H9 (cell line): ENCODE measurements around the gene CCDC60. TPM values are rescaled to one million over a fixed set of nuclear protein-coding genes. Genes with fewer than 3 reads are reported as not detected.
"Not testable (repeated sequence)": the region's sequence is repeated elsewhere in the genome, so short reads cannot be mapped to it uniquely, and the experiment has no call there.

Source experiments
- DNase-seq: peaks from one replicate; pipeline ENCODE4 v3.0.0-alpha.2; 2017
- H2AFZ ChIP-seq: one replicate; pipeline ENCODE4 v1.6.1; 2013; ENCODE audit warnings: mild to moderate bottlenecking, low read length, control low read depth, moderate library complexity
- H2AK5ac ChIP-seq: 2 replicates; pipeline ENCODE4 v1.6.1; 2013; ENCODE audit warnings: low read length, control low read depth, mixed read lengths; ENCODE audit not compliant: insufficient read length
- H2BK120ac ChIP-seq: one replicate; pipeline ENCODE4 v1.6.1; 2013; ENCODE audit warnings: low read depth, mild to moderate bottlenecking, low read length, control low read depth, inconsistent platforms; ENCODE audit not compliant: poor library complexity, severe bottlenecking
- H2BK12ac ChIP-seq: 2 replicates; pipeline ENCODE4 v1.6.1; 2013; ENCODE audit warnings: low read length, control low read depth, mixed read lengths, low read depth; ENCODE audit not compliant: insufficient read length
- H2BK15ac ChIP-seq: 2 replicates; pipeline ENCODE4 v1.6.1; 2013; ENCODE audit warnings: low read depth, low read length, control low read depth
- H2BK20ac ChIP-seq: one replicate; pipeline ENCODE4 v1.6.1; 2013; ENCODE audit warnings: low read depth, mild to moderate bottlenecking, low read length, control low read depth, inconsistent platforms; ENCODE audit not compliant: poor library complexity, severe bottlenecking
- H2BK5ac ChIP-seq: 2 replicates; pipeline ENCODE4 v1.6.1; 2013; ENCODE audit warnings: low read length, control low read depth, mixed read lengths; ENCODE audit not compliant: insufficient read length
- H3K14ac ChIP-seq: 2 replicates; pipeline ENCODE4 v1.6.1; 2013; ENCODE audit warnings: low read length, control low read depth; ENCODE audit not compliant: insufficient read depth
- H3K18ac ChIP-seq: 2 replicates; pipeline ENCODE4 v1.6.1; 2013; ENCODE audit warnings: low read depth, mild to moderate bottlenecking, mixed read lengths, low read length, control low read depth; ENCODE audit not compliant: insufficient read length
- H3K23ac ChIP-seq: 2 replicates; pipeline ENCODE4 v1.6.1; 2013; ENCODE audit warnings: low read length, control low read depth, mixed read lengths, low read depth; ENCODE audit not compliant: insufficient read length
- H3K23me2 ChIP-seq: 2 replicates; pipeline ENCODE4 v1.6.1; 2013; ENCODE audit warnings: low read depth, mild to moderate bottlenecking, mixed read lengths, low read length, control low read depth; ENCODE audit not compliant: insufficient read length, poor library complexity, severe bottlenecking
- H3K27ac ChIP-seq: 2 replicates; pipeline ENCODE4 v1.5.1; 2013; ENCODE audit warnings: low read length, control low read depth, mixed read lengths, low read depth; ENCODE audit not compliant: insufficient read length
- H3K27me3 ChIP-seq: 2 replicates; pipeline ENCODE4 v1.6.1; 2013; ENCODE audit warnings: low read length, control low read depth, inconsistent platforms; ENCODE audit not compliant: insufficient read depth
- H3K4ac ChIP-seq: 2 replicates; pipeline ENCODE4 v1.6.1; 2013; ENCODE audit warnings: low read depth, mild to moderate bottlenecking, control low read depth, inconsistent platforms, low read length, moderate library complexity
- H3K4me1 ChIP-seq: 2 replicates; pipeline ENCODE4 v1.6.1; 2013; ENCODE audit warnings: low read length, control low read depth, inconsistent platforms; ENCODE audit not compliant: insufficient read depth
- H3K4me2 ChIP-seq: 2 replicates; pipeline ENCODE4 v1.6.1; 2013; ENCODE audit warnings: low read length, control low read depth, mixed read lengths; ENCODE audit not compliant: insufficient read length, insufficient read depth
- H3K56ac ChIP-seq: 2 replicates; pipeline ENCODE4 v1.6.1; 2013; ENCODE audit warnings: low read depth, mild to moderate bottlenecking, mixed read lengths, low read length, control low read depth; ENCODE audit not compliant: insufficient read length
- H3K79me1 ChIP-seq: 2 replicates; pipeline ENCODE4 v1.6.1; 2013; ENCODE audit warnings: low read depth, mild to moderate bottlenecking, moderate library complexity, low read length, control low read depth, inconsistent platforms; ENCODE audit not compliant: insufficient read depth, poor library complexity, severe bottlenecking
- H3K79me2 ChIP-seq: 2 replicates; pipeline ENCODE4 v1.6.1; 2013; ENCODE audit warnings: low read length, control low read depth, inconsistent platforms; ENCODE audit not compliant: insufficient read depth
- H3K9ac ChIP-seq: 2 replicates; pipeline ENCODE4 v1.6.1; 2013; ENCODE audit warnings: low read length, control low read depth, mixed read lengths; ENCODE audit not compliant: insufficient read length; ENCODE audit errors: extremely low read depth
- H3K9me3 ChIP-seq: one replicate; pipeline ENCODE4 v1.6.1; 2013; ENCODE audit warnings: low read depth, low read length, inconsistent platforms; ENCODE audit not compliant: control insufficient read depth
- H3T11ph ChIP-seq: one replicate; pipeline ENCODE4 v1.6.1; 2013; ENCODE audit warnings: mild to moderate bottlenecking, low read length, control low read depth, inconsistent platforms
- H4K20me1 ChIP-seq: one replicate; pipeline ENCODE4 v1.6.1; 2013; ENCODE audit not compliant: control insufficient read depth, insufficient read length, insufficient read depth
- H4K5ac ChIP-seq: 2 replicates; pipeline ENCODE4 v1.6.1; 2013; ENCODE audit warnings: low read depth, mild to moderate bottlenecking, mixed read lengths, low read length, control low read depth; ENCODE audit not compliant: insufficient read length
- H4K8ac ChIP-seq: replicated peaks from 2 replicates; pipeline ENCODE4 v1.6.1; 2013; ENCODE audit warnings: low read length, control low read depth, mixed read lengths, low read depth; ENCODE audit not compliant: insufficient read length
- H4K91ac ChIP-seq: 2 replicates; pipeline ENCODE4 v1.6.1; 2013; ENCODE audit warnings: low read depth, mild to moderate bottlenecking, moderate library complexity, mixed read lengths, low read length, control low read depth; ENCODE audit not compliant: insufficient read length
- H3K27ac Mint-ChIP-seq, 3 experiments: 2 replicates in 2 of 3; 3 replicates in 1 of 3; pipeline ENCODE4 v1.8.0; 2020 to 2021; ENCODE audit warnings: mixed read lengths in 3 of 3, mild to moderate bottlenecking in 1 of 3, moderate library complexity in 1 of 3
- H3K27me3 Mint-ChIP-seq: 2 replicates; pipeline ENCODE4 v1.8.0; 2021; ENCODE audit warnings: low read depth, mild to moderate bottlenecking, moderate library complexity, mixed read lengths
- H3K36me3 Mint-ChIP-seq, 3 experiments: 2 replicates in 2 of 3; 3 replicates in 1 of 3; pipeline ENCODE4 v1.8.0; 2020 to 2021; ENCODE audit warnings: low read depth in 3 of 3, mixed read lengths in 3 of 3; ENCODE audit not compliant: insufficient read depth in 1 of 3
- H3K4me1 Mint-ChIP-seq, 2 experiments: 2 replicates each; pipeline ENCODE4 v1.8.0; 2020; ENCODE audit warnings: mixed read lengths in 2 of 2
- H3K4me3 Mint-ChIP-seq, 2 experiments: 2 replicates in 1 of 2; 3 replicates in 1 of 2; pipeline ENCODE4 v1.8.0; 2020 to 2021; ENCODE audit warnings: mild to moderate bottlenecking in 2 of 2, mixed read lengths in 2 of 2, moderate library complexity in 1 of 2
- H3K9me3 Mint-ChIP-seq, 2 experiments: 2 replicates in 1 of 2; 3 replicates in 1 of 2; pipeline ENCODE4 v1.8.0; 2020; ENCODE audit warnings: mild to moderate bottlenecking in 2 of 2, mixed read lengths in 2 of 2, moderate library complexity in 1 of 2
- WGBS: extraction: QIAGEN DNeasy Blood & Tissue Kit; methylation state at CpG from one replicate; pipeline ENCODE4 v1.1.7; 2013; ENCODE audit warnings: missing lambda C conversion rate, low lambda C conversion rate, mixed read lengths; ENCODE audit not compliant: insufficient read length; ENCODE audit errors: extremely low coverage; 5-methylcytosine and 5-hydroxymethylcytosine counted together
- total RNA-seq: library from RNA; stranded (reverse); gene quantifications from 2 replicates; pipeline ENCODE4 v1.2.1, GENCODE V29; 2021
- TF ChIP-seq, protein P1 (sequence below): fragments of 200-600 bp; sonication (generic); conservative IDR thresholded peaks from 3 replicates; pipeline ENCODE4 v1.8.0; 2021; ENCODE audit warnings: antibody characterized with exemption, mild to moderate bottlenecking

CCDC60 gene
- total RNA-seq, 1 experiment from 2014 or later = 0.44 TPM

DNA sequence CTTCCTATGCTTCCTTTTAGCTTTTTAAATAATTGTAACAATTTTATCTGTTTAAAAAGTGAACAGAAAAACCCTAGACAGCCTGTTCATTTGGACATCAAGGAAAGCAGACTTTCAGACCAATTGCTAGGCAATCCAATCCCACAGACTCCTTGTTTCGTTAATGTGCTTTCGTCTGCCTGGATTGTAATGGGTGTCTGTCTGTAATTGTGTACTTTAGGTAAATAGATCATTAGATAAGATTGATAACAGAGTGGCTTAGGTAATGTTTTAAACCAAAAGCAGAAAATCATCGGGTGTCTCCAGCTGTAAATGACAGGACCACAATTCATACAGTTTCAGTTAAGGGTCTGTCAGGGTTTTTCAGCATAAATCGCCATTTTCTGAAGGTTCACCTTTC lies 19.6 kb downstream of the CCDC60 start:
- Histone ChIP-seq H3K4me1 (no peaks in the 10 kb centered on the region), H3K9ac (no peak overlapping the region), H3K23me2 (no peaks in the 10 kb centered on the region), H4K8ac (no peak overlapping the region), H4K5ac (no peak overlapping the region), H3K18ac (no peak overlapping the region), H3K9me3 (peaks cover 11% of the 10 kb centered on the region), H3K27ac (no peak overlapping the region), H2BK15ac (no peak overlapping the region), H3K23ac (no peak overlapping the region), H3K56ac (no peak overlapping the region), H3K27me3 (no peaks in the 10 kb centered on the region), H4K91ac (no peak overlapping the region), H3K4me2 (no peak overlapping the region), H3K14ac (no peak overlapping the region), H2BK120ac (no peak overlapping the region), H3K79me2 (no peaks in the 10 kb centered on the region), H2BK12ac (no peak overlapping the region), H2AK5ac (no peak overlapping the region), H4K20me1 (no peaks in the 10 kb centered on the region), H3K79me1 (no peaks in the 10 kb centered on the region), H2AFZ (no peak overlapping the region), H3K4ac (no peak overlapping the region), H2BK5ac (no peak overlapping the region), H3T11ph (no peak overlapping the region), H2BK20ac (no peak overlapping the region)
- Mint-ChIP-seq H3K9me3 (peaks cover 36 to 50% of the 10 kb centered on the region in 2 experiments; a peak in 4 of 5 replicates), H3K27me3 (peaks cover 38% of the 10 kb centered on the region), H3K4me3 (no peak overlapping the region), H3K36me3 (peaks cover 8 to 30% (median 23%) of the 10 kb centered on the region in 3 experiments), H3K27ac (no peak overlapping the region), H3K4me1 (no peaks in the 10 kb centered on the region)
- no CpG with 5 or more reads among the region's 4 CpGs for WGBS
- TF ChIP-seq, protein P1, sequence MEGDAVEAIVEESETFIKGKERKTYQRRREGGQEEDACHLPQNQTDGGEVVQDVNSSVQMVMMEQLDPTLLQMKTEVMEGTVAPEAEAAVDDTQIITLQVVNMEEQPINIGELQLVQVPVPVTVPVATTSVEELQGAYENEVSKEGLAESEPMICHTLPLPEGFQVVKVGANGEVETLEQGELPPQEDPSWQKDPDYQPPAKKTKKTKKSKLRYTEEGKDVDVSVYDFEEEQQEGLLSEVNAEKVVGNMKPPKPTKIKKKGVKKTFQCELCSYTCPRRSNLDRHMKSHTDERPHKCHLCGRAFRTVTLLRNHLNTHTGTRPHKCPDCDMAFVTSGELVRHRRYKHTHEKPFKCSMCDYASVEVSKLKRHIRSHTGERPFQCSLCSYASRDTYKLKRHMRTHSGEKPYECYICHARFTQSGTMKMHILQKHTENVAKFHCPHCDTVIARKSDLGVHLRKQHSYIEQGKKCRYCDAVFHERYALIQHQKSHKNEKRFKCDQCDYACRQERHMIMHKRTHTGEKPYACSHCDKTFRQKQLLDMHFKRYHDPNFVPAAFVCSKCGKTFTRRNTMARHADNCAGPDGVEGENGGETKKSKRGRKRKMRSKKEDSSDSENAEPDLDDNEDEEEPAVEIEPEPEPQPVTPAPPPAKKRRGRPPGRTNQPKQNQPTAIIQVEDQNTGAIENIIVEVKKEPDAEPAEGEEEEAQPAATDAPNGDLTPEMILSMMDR = no peak
- no peak for DNase-seq

DNA sequence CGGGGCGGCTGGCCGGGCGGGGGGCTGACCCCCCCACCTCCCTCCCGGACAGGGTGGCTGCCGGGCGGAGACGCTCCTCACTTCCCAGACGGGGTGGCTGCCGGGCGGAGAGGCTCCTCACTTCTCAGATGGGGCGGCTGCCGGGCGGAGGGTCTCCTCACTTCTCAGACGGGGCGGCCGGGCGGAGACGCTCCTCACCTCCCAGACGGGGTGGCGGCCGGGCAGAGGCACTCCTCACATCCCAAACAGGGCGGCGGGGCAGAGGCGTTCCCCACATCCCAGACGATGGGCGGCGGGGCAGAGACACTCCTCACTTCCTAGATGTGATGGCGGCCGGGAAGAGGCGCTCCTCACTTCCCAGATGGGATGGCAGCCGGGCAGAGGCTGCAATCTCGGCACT lies 25.8 kb downstream of the CCDC60 start:
- not testable (repeated sequence) for H4K8ac ChIP-seq, H3K27me3 Mint-ChIP-seq, H2BK15ac ChIP-seq, H3K4me1 ChIP-seq, H3K14ac ChIP-seq, H2BK120ac ChIP-seq, H2BK12ac ChIP-seq, H4K5ac ChIP-seq, H3K23me2 ChIP-seq, H2BK5ac ChIP-seq, H3K4ac ChIP-seq, DNase-seq, H3T11ph ChIP-seq, H3K79me2 ChIP-seq, H3K79me1 ChIP-seq, H2BK20ac ChIP-seq, H4K91ac ChIP-seq, H3K9ac ChIP-seq, H4K20me1 ChIP-seq, H2AFZ ChIP-seq, H3K27ac Mint-ChIP-seq, H3K4me3 Mint-ChIP-seq, H3K4me2 ChIP-seq, H3K27ac ChIP-seq, H2AK5ac ChIP-seq, H3K23ac ChIP-seq, H3K56ac ChIP-seq, H3K9me3 ChIP-seq, H3K27me3 ChIP-seq, H3K18ac ChIP-seq
- Mint-ChIP-seq H3K36me3 (peaks cover 9 to 27% (median 27%) of the 10 kb centered on the region in 3 experiments), H3K4me1 (peaks cover 18 to 20% of the 10 kb centered on the region in 2 experiments), H3K9me3 (peaks cover 35 to 38% of the 10 kb centered on the region in 2 experiments)
- no CpG with 5 or more reads among the region's 33 CpGs for WGBS
